Stimulated activated CD4-positive, alpha-beta T cell treated with anti-CD3 and anti-CD28 coated beads, Interleukin-4, amount 100 ng/mL, for 1 hour (primary cell): ENCODE measurements around the gene CYP2A6.
"Not testable (repeated sequence)": the region's sequence is repeated elsewhere in the genome, so short reads cannot be mapped to it uniquely, and the experiment has no call there.

Experiments
- DNase-seq: peaks from one replicate; pipeline ENCODE4 v3.0.0-alpha.2; 2020

The CYP2A6 gene

DNA sequence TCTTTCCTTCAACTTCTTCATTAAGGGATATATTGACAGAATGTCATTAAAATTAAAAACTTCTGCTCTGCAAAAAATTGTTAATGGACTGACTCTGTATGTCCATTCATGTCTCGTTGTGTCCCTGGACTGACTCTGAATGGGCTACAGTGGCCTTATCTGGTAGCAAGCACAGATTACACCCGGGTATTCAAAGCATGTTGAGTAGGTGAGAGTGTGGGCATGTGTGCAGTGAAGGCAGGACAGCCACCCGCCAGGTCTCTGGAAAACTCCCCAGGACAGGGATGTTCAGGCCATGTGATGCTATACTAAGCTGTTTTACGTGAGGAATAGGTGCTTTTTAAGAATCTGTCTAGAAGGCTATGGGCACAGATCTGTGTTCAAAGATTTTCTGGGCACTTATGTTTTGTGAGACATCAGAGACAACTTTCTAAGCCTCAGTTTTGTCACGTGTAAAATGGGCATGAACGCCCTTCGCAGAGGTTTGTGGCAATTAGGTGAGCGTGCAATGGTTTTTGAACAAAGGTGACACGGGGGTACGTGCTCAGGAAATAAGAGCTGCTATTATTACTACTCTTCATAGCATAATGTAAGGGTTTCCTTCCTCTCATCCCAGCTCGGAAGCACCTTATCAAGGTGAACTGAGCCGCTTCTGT is 7.1 kb downstream of the CYP2A6 start:
- DNase-seq: not testable (repeated sequence)

DNA sequence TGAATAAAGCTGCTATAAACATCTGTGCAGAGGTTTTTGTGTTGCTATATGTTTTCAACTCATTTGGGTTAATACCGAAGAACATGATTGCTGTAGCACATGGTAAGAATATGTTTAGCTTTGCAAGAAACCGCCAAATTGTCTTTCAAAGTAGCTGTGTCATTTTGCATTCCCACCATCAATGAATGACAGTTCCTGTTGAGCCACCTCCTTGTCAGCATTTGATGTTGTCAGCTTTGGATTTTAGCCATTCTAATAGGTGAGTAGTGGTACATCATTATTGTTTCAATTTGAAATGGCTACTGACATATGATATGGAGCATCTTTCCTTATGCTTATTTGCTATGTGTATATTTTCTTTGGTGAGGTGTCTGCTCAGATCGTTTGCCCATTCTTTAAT is 8.2 kb downstream of the CYP2A6 start:
- not testable (repeated sequence) for DNase-seq

DNA sequence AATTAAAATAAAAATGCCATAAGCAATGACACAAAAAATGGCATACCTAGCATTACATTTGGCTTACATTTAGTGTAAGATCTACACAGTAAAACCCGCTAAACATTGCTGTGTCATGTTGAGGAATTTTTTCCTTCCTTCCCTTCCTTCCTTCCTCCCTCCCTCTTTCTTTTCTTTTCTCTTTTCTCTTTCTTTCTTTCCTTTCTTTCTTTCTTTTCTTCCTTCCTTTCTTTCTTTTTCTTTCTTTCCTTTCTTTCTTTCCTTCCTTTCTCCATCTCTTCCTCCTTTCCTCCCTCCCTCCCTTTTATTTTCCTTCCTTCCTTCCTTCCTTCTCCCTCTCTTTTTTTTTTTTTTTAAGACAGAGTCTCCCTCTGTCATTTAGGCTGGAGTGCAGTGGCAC is 11.8 kb downstream of the CYP2A6 start:
- not testable (repeated sequence) for DNase-seq

DNA sequence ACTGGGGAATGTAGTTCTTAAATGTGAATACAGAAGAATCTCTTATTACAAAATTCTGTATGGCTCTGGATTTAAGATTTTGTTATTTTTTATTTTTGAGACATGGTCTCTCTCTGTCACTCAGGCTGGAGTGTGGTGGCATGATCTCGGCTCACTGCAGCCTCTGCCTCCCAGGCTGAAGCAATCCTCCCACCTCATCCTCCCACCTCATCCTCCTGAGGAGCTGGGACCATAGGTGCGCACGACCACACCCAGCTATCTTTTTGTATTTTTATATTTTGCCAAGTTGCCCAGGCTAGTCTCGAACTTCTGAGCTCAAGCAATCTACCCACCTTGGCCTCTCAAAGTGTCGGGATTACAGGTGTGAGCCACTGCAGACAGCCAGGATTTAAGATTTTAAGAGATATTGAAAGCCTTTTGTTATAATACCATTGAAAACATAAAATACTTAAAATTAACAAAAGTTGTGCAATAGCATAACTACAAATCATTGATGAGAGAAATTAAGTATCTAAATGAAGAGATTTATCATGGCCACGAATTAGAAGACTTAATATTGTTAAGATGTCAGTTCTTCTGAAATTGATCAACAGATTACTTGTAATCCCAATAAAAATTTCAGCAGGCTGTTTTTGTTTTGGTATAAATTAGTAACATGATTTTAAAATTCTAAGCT is 13.4 kb downstream of the CYP2A6 start:
- no peak for DNase-seq

DNA sequence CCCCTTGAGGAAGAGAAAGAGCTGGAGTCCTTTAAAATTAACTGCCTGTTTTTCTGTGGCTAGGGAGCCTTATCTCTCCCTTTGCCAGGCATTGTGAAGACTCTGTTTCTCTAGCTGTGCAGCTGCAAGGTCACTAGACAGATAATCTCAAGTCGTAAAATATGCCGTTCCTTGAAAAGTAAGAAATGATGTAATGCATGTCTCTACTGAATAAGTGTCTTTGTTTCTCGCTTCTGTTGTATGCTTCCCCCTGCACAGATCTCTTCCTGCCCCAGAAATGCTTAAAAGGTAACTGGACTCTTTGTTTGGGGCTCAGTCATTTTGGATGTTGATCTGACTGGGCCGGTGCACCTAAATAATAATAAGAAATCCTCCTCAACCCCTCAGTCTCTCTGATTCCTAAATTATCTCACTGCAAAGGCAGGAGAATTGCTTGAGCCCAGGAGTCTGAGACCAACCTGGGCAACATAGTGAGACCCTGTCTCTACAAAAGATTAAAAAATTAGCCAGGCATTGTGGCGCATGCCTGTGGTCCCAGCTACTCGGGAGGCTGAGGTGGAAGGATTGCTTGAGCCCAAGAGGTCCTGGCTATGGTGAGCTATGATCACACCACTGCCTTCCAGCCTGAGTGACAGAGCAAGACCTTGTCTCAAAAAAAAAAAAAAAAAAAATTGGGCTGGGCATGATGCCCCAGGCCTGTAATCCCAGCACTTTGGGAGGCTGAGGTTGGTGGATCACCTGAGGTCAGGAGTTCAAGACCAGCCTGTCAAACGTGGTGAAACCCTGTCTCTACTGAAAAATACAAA is 16.3 kb downstream of the CYP2A6 start:
- not testable (repeated sequence) for DNase-seq

DNA sequence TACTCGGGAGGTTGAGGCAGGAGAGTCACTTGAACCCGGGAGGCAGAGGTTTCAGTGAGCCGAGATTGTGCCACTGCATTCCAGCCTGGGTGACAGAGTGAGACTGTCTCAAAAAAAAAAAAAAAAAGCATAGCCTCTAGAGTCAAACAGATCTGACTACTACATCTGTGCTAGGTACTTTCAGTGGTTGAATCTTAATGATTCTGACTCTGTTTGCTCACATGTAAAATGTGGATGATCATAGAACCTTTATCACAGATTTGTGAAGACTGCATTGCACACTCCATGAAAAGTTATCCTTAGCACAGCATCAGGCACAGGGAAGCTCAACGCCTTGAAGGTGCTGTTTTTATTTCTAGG is 17.8 kb downstream of the CYP2A6 start:
- not testable (repeated sequence) for DNase-seq

DNA sequence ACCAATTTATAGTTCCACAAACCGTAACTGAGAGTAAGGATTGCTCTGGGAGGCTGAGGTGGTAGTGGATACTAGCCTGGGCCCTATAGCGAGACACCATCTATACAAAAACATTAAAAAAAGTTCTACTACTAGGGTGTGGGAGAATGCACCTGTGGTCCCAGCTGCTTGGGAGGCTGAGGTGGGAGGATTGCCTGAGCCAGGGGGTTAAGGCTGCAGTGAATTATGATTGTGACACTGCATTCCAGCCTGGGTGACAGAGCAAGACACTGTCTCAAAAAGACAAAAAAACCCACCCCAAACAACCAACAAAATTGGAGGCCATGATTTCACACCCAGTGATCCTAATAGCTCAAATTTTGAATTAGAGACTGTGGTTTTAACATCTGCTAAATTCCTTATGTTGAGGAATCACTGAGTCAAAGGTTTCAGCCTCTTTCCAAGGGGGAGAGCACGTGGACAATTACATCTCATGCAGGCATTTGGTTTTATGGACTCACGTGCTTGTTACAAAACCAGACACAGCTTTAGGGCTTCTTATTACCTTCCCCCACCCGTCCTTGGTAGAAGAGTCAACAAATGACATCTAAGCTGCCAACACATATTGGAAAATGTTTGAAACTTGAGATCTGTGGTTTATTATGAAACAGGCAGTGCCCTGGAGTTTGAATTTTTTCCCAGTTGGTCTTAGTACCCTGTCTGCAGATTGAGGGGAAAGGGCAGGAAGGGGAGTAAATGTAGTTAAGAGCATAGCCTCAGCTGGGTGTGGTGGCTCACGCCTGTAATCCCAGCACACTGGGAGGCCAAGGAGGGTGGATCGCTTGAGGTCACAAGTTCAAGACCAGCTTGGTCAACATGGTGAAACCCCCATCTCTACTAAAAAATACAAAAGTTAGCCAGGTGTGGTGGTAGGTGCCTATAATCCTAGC is 18.5 kb downstream of the CYP2A6 start:
- no peak for DNase-seq

DNA sequence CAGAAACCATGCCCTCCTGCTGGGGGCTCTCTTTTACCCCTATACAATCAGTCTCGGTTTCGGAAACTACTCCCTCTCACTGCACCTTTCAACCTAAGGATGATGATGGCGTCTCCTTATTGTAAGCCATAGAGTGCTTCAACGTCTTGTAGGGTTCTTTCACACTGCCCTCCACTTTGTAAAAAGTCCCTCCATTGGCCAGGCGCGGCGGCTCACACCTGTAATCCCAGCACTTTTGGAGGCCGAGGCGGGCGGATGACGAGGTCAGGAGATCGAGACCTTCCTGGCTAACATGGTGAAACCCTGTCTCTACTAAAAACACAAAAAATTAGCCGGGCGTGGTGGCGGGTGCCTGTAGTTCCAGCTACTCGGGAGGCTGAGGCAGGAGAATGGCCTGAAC is 19.5 kb downstream of the CYP2A6 start:
- DNase-seq: not testable (repeated sequence)

DNA sequence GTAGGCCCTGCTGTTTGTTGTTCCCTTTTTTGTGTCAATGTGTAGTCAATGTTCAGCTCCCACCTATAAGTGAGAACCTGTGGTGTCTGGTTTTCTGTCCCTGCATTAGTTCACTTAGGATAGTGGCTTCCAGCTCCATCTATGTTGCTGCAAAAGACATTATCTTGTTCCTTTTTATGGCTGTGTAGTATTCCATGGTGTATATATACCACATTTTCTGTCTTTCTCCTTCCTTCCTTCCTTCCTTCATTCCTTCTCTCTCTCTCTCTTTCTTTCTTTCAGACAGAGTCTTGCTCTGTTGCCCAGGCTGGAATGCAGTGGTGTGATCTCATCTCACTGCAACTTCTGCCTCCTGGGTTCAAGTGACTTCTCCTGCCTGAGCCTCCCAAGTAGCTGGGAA is 21.0 kb downstream of the CYP2A6 start:
- DNase-seq: no peak

DNA sequence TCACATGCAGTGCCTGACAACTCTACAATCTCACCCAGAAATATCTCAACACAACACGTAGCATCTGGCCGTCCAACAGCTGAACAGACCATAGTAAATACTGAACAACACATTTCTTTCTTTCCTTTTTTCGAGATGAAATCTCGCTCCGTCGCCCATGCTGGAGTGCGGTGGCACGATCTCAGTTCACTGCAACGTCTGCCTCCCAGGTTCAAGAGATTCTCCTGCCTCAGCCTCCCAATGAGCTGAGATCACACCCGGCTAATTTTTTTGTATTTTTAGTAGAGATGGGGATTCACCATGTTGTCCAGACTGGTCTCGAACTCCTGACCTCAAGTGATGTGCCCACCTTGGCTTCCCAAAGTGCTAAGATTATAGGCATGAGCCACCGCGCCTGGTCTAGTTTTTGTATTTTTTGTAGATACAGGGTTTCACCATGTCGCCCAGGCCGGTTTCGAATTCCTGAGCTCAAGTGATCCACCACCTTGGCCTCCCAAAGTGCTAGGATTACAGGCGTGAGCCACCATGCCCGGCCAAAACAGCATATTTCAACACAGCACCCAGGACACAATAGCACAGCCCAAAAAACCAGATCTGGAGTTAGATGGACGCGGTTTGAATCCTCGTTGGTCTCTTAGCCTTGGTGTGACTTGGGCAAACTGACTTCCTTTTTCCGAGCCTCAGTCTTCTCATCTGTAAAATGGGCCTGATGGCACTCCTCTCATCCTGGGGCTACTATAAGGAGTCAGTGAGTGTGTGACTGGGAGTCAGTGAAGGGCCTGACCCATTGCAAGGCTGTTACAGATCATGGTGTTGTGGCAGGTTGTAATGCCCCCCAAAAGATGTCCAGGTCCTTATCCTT is 22.6 kb downstream of the CYP2A6 start:
- no peak for DNase-seq

DNA sequence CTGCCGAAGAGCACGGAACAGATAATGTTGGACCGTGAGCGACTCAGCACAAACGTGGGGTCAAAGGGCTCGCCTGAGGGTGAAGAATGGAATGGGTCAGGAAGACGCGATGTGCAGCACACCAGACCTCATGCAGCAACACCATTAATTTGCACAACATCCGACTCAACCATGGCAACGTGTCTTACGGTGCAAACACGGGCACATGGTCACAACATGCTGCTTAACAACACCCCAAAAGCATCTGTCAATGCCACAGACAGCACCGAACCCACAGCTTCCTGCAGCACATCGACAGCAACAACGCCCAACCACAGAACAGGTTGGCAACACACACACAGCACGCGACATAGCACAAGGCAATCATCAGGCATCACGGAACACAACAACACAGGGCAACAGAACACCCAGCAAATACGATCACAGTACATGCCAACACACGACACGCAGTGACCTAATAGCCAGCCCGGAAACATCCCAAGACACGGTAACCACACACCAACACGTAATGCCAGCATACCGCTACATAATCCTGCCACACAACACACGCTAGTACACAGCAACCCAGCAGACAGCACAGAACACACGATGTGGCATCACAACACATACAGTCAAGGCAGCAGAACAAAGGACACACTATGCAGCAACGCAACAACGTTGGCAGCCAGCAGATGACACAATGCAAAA is 23.4 kb downstream of the CYP2A6 start:
- not testable (repeated sequence) for DNase-seq

DNA sequence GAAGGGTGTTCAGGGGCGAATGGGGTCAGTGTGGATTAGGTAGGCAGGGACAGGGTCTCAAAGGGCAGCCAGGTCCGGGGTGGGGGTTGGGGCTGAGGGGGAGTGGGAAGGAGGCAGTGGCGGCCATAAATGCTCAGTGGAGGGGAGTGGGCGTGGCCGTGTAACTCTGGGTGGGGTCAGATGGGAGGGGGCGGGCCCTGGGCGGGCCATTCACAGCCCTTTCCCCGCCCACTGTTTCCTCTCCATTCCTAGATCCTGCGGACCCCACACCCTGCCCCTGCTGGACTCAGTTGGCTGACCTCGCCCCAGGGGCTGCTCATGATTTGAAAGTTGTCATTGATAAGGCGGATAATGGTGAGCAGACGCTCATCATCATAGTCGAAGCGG is 23.9 kb downstream of the CYP2A6 start:
- DNase-seq: not testable (repeated sequence)

DNA sequence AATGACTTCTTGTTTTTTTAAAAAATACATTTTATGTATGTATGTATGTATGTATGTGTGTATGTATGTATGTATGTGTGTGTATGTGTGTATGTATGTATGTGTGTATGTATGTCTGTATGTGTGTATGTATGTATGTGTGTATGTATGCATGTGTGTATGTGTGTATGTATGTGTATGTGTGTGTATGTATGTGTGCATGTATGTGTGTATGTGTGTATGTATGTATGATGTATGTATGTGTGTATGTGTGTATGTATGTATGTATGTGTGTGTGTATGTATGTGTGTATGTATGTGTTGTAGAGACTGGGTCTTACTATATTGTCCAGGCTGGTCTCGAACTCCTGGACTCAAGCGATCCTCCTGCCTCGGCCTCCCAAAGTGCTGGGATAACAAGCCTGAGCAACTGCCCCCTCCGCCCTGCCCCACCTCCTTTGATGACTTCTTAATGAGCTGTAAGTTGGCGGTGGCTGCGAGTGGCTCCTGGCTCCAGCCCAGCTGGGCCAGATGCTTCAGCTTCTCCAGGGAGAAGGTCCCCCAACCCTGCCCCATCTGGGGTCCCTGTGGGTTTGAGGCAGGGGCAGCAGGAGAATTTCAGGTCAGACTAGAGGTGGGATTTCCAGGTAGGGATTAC is 24.7 kb downstream of the CYP2A6 start:
- not testable (repeated sequence) for DNase-seq

DNA sequence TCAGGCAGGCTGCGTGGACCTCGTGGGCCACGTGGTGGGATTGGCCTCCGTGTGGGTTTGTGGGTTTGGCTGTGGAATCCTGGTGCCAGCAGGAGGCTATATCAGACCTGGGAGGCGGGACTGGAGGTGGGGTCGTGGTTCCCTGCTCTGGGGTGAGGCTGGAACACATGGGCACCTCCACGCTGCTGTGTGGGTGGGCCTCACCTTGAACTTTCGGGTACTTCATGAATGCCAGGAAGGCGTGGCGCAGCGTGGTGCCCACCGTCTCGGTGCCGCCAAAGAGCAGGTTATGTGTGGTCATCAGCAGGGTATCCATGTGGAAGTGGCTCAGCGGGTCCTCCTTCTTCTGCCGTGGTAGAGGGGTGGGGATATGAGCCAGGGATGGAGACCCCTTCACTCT is 25.3 kb downstream of the CYP2A6 start:
- not testable (repeated sequence) for DNase-seq

DNA sequence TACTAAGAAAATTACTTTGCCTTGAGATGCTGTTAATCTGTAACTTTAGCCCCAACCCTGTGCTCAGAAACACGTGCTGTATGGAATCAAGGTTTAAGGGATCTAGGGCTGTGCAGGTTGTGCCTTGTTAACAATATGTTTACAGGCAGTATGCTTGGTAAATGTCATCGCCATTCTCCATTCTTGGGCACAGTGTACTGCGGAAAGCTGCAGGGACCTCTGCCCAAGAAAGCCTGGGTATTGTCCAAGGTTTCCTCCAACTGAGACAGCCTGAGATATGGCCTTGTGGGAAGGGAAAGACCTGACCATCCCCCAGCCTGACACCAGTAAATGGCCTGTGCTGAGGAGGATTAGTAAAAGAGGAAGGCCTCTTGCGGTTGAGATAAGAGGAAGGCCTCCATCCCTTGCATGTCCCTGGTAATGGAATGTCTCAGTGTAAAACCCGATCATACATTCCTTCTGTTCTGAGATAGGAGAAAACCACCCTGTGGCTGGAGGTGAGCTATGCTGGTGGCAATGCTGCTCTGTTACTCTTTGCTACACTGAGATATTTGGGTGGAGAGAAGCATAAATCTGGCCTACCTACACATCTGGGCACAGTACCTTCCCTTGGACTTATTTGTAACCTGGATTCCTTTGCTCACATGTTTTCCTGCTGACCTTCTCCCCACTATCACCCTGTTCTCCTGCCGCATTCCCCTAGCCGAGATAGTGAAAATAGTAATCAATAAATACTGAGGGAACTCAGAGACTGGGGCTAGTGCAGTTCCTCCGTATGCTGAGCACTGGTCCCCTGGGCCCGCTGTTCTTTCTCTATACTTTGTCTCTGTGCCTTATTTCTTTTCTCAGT is 27.3 kb downstream of the CYP2A6 start:
- not testable (repeated sequence) for DNase-seq

DNA sequence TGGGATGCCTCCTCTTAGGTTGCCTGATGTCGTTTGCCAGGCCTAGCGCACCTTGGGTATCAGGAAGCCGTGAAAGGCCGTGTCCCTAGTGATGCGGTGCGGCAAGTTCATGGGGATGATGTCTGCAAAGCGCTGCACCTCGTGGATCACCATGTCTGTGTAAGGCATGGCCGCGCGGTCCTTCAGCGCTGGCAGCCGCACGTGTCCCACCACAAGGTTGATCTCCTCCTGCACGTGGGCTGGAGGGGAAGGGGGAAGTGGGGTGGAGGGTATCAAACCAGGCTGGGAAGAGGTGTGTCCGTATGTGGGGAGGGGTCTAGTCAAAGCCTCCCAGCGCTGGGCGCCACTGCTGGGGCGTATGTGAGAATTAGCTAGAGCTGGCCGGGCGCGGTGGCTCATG is 28.1 kb downstream of the CYP2A6 start:
- no peak for DNase-seq

DNA sequence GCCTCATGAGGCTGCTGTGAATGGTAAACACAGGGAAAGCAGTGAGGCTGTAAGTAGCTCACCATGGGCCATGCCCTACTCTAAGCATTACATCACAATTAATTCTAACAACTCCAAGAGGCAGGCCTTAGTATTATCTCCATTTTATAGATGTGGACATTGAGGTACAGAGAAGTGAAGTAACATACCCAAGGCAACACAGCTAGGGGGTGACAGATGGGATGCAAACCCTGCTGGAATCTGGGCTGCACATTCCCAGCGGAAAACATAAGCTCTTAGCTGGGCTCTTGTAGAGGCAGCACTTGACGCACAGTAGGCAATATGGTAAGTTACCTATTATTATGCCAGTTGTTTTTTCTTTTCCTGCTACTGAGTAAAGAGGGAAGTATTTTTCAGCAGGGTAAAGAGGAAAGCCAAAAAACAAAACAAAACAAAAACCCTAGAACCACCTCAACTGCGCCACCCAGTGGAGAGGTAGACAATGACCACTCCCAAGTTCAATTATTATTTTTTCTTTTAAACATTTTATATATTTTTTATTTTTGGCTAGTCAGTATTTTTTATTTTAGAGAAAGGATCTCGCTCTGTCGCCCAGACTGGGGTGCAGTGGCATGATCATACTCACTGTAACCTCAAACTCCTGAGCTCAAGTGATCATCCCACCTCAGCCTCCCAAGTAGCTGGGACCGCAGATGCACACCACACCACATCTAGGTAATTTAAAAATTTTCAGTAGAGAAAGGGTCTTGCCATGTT is 30.6 kb downstream of the CYP2A6 start:
- peak; percentile 66 for DNase-seq

DNA sequence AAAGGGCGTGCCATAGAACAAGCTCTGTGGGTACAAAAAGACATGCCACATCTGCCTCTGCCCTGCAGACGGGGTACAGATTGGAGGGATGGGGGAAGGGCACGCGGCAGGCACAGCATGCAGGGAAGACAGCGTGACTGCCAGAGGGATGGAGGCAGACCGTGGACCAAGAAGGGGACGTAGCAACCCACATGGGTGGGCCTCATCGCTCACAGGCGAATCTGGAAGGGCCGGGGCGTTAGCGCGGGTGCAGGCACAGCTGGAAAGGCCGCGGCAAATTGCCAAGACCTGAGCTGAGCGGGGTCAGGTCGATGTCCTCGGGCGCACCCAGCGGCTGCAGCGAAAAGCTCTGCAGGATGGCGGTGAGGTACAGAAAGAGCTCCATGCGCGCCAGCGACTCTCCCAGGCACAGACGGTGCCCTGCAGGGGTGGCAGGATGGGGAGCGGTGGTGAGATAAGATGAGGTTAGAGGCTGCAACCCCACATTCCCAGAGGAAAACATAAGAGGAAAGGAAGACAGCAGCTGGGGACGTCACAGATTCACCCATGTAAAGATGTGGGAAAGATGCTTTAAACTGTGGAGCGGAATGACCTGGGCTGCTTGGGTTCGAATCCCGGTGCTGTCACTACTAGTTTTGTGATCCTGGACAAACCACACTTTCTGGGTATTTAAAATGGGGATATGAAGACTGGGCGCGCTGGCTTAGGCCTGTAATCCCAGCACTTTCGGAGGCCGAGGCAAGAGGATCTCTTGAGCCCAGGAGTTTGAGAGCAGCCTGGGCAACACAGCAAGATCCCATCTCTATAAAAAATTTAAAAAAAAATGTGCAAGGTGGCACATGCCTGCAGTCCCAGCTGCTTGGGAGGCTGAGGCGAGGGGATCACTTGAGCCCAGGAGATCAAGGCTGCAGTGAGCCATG is 31.5 kb downstream of the CYP2A6 start:
- DNase-seq: peak; percentile 83
